ENCODE results near the gene SYNM. TPM values are rescaled to one million over a fixed set of nuclear protein-coding genes. Genes with fewer than 3 reads are reported as not detected.

SYNM gene
- total and polyA plus RNA-seq, 2 of the 8 experiments (the other 6 are each of a cell fraction or from before 2014, with no cell fraction given) = 0.89 to 2.0 TPM

- POLR2A ChIA-PET (ENCODE audit: partially characterized antibody) = no interaction called here
- CTCF ChIA-PET (ENCODE audit: partially characterized antibody) = interaction anchor here (0.5 to 5.1 kb wide), 7 partner anchors 11 to 411 kb away, joined by 3 to 23 read pairs (median 3); no protein-coding TSS in a partner anchor
- Histone ChIP-seq H2BK15ac (ENCODE audit: low read length) (no peak overlapping the region), H2BK20ac (ENCODE audit: low read length) (no peak overlapping the region), H2BK120ac (replicated peaks; ENCODE audit: low read depth, low read length) (no peak overlapping the region), H2BK5ac (ENCODE audit: low read depth, low read length) (no peak overlapping the region), H3K4me1 (replicated peaks in 1 of 4; ENCODE audit: control insufficient read depth in 3 of 4, insufficient read depth in 4 of 4, low read length in 3 of 4) (peaks cover 0 to 7% (median 0%) of the 10 kb centered on the region in 4 experiments; a peak in 1 of 7 replicates), H3K4me2 (ENCODE audit: insufficient read depth in 1 of 2, low read depth in 2 of 2, low read length in 2 of 2) (no peak overlapping the region), H3K14ac (ENCODE audit: insufficient read length) (no peak overlapping the region), H4K8ac (ENCODE audit: extremely low read depth, insufficient read depth, low read length) (no peak overlapping the region), H3K27ac (ENCODE audit: low read depth, low read length) (no peak overlapping the region), H3K79me1 (ENCODE audit: low read depth, low read length) (no peaks in the 10 kb centered on the region), H3K9me3 (ENCODE audit: insufficient read depth in 2 of 2, low read depth in 1 of 2, low read length in 1 of 2) (no peaks in the 10 kb centered on the region), H4K20me1 (replicated peaks in 1 of 2; ENCODE audit: control insufficient read depth in 1 of 2, insufficient read depth in 2 of 2, low read length in 2 of 2) (peaks cover 0 to 1% of the 10 kb centered on the region in 2 experiments), H3K4ac (replicated peaks; ENCODE audit: insufficient read length, low read depth, low read length) (no peak overlapping the region), H2BK12ac (ENCODE audit: low read depth, low read length) (no peak overlapping the region), H4K91ac (replicated peaks; ENCODE audit: insufficient read length, low read length) (no peak overlapping the region), H2AFZ (ENCODE audit: low read length) (no peak overlapping the region), H3K18ac (ENCODE audit: extremely low read depth, low read length) (no peak overlapping the region), H3K9ac (replicated peaks in 1 of 4; ENCODE audit: extremely low read depth in 1 of 4, low read depth in 3 of 4, low read length in 3 of 4) (no peak overlapping the region), H2AK5ac (ENCODE audit: low read depth, low read length) (no peak overlapping the region), H3K4me3 (ENCODE audit: extremely low read depth in 1 of 4, insufficient read depth in 2 of 4, low read depth in 3 of 4, low read length in 4 of 4) (no peak overlapping the region), H3K23ac (ENCODE audit: insufficient read length) (no peak overlapping the region), H4K5ac (ENCODE audit: insufficient read length, low read depth, low read length) (no peak overlapping the region), H3K27me3 (replicated peaks in 1 of 4; ENCODE audit: control insufficient read depth in 3 of 4, extremely low read depth in 1 of 4, insufficient read depth in 3 of 4, low read length in 3 of 4) (no peaks in the 10 kb centered on the region), H3K56ac (replicated peaks; ENCODE audit: insufficient read length, low read depth, low read length) (no peak overlapping the region), H3K79me2 (ENCODE audit: control insufficient read depth in 1 of 2, insufficient read depth in 2 of 2, low read length in 2 of 2) (no peaks in the 10 kb centered on the region), H3K36me3 (ENCODE audit: control insufficient read depth in 2 of 4, insufficient read depth in 4 of 4, low read length in 3 of 4) (no peaks in the 10 kb centered on the region), H3K23me2 (ENCODE audit: low read depth, low read length) (no peaks in the 10 kb centered on the region)
- WGBS, 2 experiments (ENCODE audit: extremely low coverage in 1 of 2, insufficient coverage in 1 of 2, insufficient read length in 1 of 2, insufficient replicate concordance in 2 of 2, low coverage in 1 of 2, low lambda C conversion rate in 2 of 2, missing lambda C conversion rate in 1 of 2) = 90% methylated on average over 5 of the region's 5 CpGs; no CpG with 5 or more reads in 1 of the 2 experiments
- TF ChIP-seq EP300 (IDR thresholded peaks at IDR 0.05; ENCODE audit: borderline replicate concordance in 1 of 2, low read depth in 2 of 2, low read length in 2 of 2) (no peak), HDAC2 (IDR thresholded peaks at IDR 0.05; ENCODE audit: borderline replicate concordance in 1 of 2, low read depth in 2 of 2, low read length in 2 of 2) (no peak), TBP (IDR thresholded peaks at IDR 0.05; ENCODE audit: low read depth, low read length) (no peak), EGR1 (IDR thresholded peaks at IDR 0.05; ENCODE audit: borderline replicate concordance, low read depth, low read length) (no peak)
- FAIRE-seq (no peak), DNase-seq (ENCODE audit: low read depth in 1 of 2, low spot score in 2 of 2) (no peak)
Measured at GRCh38 chr15:99070208-99070607, 34.7 kb upstream of the SYNM start.
